HEK293T (cell line): Measurements from ENCODE around the gene ALPP.

Experiments used
- CTCF ChIA-PET: fragments of 350-600 bp; formaldehyde crosslinking; extraction: SDS; loops from one replicate; lab custom pipeline; 2021; ENCODE audit warnings: antibody characterized with exemption, inconsistent platforms; lab: Yijun Ruan, JAX
- POLR2A ChIA-PET: fragments of 350-600 bp; formaldehyde crosslinking; extraction: SDS; loops from one replicate; lab custom pipeline; 2020; ENCODE audit warnings: antibody characterized with exemption, inconsistent platforms; lab: Yijun Ruan, JAX
- DNase-seq: peaks from one replicate; pipeline ENCODE4 v3.0.0; 2012; ENCODE audit warnings: mixed read lengths; ENCODE audit errors: extremely low spot score
- ARNT ChIP-seq: fragments of 450-650 bp; IDR thresholded peaks from 2 replicates; pipeline ENCODE4 v1.6.1; 2017; ENCODE audit warnings: mild to moderate bottlenecking
- BHLHE40 ChIP-seq: fragments of 450-650 bp; IDR thresholded peaks from 2 replicates; pipeline ENCODE4 v1.6.1; 2016; ENCODE audit warnings: mild to moderate bottlenecking, moderate library complexity, borderline replicate concordance
- CTBP1 ChIP-seq: fragments of 450-650 bp; IDR thresholded peaks from 2 replicates; pipeline ENCODE4 v1.6.1; 2016; ENCODE audit warnings: borderline replicate concordance
- ELF4 ChIP-seq: fragments of 450-650 bp; IDR thresholded peaks from 2 replicates; pipeline ENCODE4 v1.6.1; 2017; ENCODE audit warnings: antibody characterized with exemption
- FOXA1 ChIP-seq: fragments of 450-650 bp; IDR thresholded peaks from 2 replicates; pipeline ENCODE4 v1.6.1; 2016; ENCODE audit warnings: mild to moderate bottlenecking
- FOXK2 ChIP-seq: fragments of 450-650 bp; IDR thresholded peaks from 2 replicates; pipeline ENCODE4 v1.6.1; 2016; ENCODE audit warnings: mild to moderate bottlenecking
- FOXM1 ChIP-seq: fragments of 450-650 bp; IDR thresholded peaks from 2 replicates; pipeline ENCODE4 v1.6.1; 2017; ENCODE audit warnings: mild to moderate bottlenecking, borderline replicate concordance
- HDGF ChIP-seq: fragments of 450-650 bp; IDR thresholded peaks from 2 replicates; pipeline ENCODE4 v1.6.1; 2017; ENCODE audit warnings: antibody characterized with exemption, borderline replicate concordance
- L3MBTL2 ChIP-seq: fragments of 450-650 bp; conservative IDR thresholded peaks from 2 replicates; pipeline ENCODE4 v1.6.1; 2016; ENCODE audit warnings: mild to moderate bottlenecking
- LEF1 ChIP-seq: fragments of 450-650 bp; IDR thresholded peaks from 2 replicates; pipeline ENCODE4 v1.6.1; 2017; ENCODE audit warnings: mild to moderate bottlenecking, borderline replicate concordance
- NFRKB ChIP-seq: fragments of 450-650 bp; IDR thresholded peaks from 2 replicates; pipeline ENCODE4 v1.6.1; 2016; ENCODE audit warnings: mild to moderate bottlenecking, moderate library complexity
- SP1 ChIP-seq: fragments of 450-650 bp; IDR thresholded peaks from 2 replicates; pipeline ENCODE4 v1.6.1; 2017
- SUZ12 ChIP-seq: fragments of 450-650 bp; IDR thresholded peaks from 2 replicates; pipeline ENCODE4 v1.6.1; 2016; ENCODE audit warnings: mild to moderate bottlenecking
- TARDBP ChIP-seq: fragments of 450-650 bp; IDR thresholded peaks from 2 replicates; pipeline ENCODE4 v1.6.1; 2016
- ZNF384 ChIP-seq: fragments of 450-650 bp; IDR thresholded peaks from 2 replicates; pipeline ENCODE4 v1.6.1; 2016
- TF ChIP-seq, protein P1 (sequence below): fragments of 450-650 bp; IDR thresholded peaks from 2 replicates; pipeline ENCODE4 v1.6.1; 2016

Gene ALPP

DNA sequence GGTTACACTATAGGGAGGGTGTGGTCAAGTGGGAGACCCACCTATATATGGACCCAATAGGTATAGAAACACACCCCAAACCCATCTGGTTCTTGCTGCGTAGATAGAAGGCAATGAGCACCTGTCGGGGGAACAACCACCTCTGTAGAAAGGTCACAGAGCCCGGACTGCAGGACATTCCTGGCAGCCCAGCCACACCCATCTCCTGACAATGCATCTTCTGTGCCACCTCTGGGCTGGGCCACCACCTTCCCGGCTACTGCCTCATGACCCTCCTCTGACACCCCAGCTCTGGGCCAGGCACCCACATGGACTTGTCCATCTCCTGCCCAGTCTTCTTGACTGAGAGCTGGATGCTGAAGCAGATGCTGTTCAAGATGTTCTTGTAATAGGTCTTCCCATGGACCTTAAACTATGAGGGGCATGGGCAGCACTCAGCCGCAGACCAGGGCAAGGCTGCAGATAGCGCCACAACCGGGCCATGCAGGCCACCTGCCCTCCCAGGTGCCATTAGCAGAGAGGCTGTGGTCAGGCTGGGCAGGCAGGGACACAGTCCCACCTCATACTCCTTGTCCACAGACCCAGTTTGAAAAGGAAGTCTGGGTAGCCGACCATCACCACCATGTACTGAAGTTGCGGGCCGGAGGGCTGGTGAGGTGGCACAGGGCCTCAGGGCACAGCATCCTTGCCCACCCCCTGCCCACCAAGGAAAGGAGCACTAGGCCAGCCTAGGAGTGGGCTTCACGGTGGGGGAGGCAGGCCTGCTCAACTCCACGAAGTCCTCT lies 37.4 kb downstream of the ALPP start:
- ChIA-PET POLR2A (no interaction called here), CTCF (no interaction called here)
- TF ChIP-seq SP1 (no peak), ELF4 (no peak), FOXM1 (no peak), SUZ12 (no peak), FOXK2 (no peak), BHLHE40 (no peak), ZNF384 (no peak), HDGF (no peak), NFRKB (no peak)
- TF ChIP-seq, protein P1, sequence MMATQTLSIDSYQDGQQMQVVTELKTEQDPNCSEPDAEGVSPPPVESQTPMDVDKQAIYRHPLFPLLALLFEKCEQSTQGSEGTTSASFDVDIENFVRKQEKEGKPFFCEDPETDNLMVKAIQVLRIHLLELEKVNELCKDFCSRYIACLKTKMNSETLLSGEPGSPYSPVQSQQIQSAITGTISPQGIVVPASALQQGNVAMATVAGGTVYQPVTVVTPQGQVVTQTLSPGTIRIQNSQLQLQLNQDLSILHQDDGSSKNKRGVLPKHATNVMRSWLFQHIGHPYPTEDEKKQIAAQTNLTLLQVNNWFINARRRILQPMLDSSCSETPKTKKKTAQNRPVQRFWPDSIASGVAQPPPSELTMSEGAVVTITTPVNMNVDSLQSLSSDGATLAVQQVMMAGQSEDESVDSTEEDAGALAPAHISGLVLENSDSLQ = no peak
- no peak for DNase-seq

DNA sequence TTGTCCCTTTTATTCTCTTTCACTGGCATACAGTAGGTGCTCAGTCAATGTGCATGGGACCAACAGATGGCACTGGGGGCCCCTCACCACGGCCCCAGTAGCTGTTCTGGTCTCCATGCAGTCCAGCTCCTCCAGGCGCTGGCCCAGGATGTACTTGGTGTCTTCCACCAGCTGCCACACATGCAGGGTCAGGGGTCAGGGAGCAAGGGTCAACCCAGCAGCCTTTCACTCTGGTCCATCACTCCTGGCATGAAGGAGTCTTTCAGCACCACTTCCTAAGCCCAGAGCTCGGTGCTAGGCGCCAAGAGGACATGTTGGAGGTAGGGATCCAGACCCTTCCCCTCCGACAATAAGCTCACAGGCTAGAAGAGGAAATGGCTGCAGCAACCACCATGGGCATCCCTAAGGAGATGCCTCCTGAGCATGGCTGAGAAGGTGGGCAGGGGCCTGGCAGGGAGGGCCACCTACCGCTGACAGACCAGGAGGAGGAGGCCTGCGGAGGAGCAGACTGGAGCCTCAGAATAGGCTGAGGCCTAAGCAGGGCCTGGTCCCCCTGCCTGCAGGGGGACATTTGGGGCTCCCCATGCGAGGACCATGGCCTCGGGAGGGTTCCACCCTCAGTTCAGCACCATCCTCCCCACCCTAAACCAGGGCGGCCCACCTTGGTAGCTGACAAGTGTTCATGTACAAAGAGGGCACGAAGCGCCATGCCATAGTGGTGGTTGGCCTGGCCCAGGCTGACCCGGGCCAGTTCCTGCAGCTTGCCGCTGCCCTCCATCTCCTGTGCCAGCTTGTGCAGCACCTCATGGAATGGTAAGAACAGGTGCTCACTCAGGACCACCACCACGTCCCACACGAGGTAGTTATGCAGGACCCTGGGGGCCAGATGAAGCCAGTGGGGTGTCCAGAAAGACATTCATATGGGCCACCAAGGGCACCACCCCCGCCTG lies 38.2 kb downstream of the ALPP start:
- TF ChIP-seq NFRKB (no peak), TARDBP (no peak), SP1 (no peak), L3MBTL2 (no peak), SUZ12 (no peak), FOXK2 (no peak), HDGF (no peak)
- CTCF ChIA-PET = interaction anchor here (0.6 to 0.7 kb wide), 2 partner anchors 20 to 22 kb away, joined by 3 read pairs; no protein-coding TSS in a partner anchor
- POLR2A ChIA-PET = no interaction called here
- no peak for DNase-seq

DNA sequence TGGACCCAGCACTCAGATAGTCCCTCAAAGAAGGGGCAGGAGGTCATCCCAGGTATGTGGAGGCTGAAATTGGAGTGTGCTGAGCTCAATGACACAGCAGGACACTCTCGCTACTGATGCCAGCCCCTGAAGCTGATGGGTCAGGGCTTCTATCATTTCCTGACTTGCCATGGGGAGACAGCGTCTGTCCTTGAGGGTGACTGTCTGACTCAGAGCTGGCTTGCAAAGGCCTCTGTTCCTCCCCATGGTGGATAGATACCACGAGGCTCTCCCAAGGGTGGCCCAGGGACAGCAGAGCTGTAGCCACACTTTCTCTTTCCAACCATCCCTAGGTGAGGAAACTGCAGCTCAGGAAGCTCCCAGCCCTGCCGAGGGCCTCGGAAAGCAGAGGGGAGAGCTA lies 38.9 kb downstream of the ALPP start:
- POLR2A ChIA-PET = no interaction called here
- no peak for TF ChIP-seq FOXA1
- CTCF ChIA-PET = interaction anchor here (0.6 kb wide), 1 partner anchor 22 kb away, joined by 3 read pairs; no protein-coding TSS in a partner anchor
- DNase-seq = no peak

DNA sequence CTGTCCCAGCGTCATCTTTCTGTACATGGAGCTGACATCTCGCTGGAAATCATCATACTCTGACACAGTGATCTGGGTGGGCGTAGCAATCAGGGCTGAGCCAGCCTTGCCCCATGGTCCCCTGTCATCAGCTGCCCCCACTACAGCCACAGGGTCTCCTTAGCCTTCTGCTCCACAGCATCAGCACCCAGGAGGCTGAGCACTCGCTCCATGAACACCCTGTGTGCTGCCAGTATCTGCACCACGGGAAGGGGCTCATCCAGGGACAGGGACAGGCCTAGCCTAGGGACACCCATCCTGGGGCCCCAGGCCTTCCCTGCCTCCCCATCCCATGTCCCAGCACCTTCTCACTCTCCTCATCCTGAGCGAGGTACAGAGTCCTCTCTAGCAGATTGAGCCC lies 39.5 kb downstream of the ALPP start:
- DNase-seq = no peak
- TF ChIP-seq NFRKB (no peak), SUZ12 (no peak), FOXM1 (no peak)
- ChIA-PET CTCF (no interaction called here), POLR2A (no interaction called here)

DNA sequence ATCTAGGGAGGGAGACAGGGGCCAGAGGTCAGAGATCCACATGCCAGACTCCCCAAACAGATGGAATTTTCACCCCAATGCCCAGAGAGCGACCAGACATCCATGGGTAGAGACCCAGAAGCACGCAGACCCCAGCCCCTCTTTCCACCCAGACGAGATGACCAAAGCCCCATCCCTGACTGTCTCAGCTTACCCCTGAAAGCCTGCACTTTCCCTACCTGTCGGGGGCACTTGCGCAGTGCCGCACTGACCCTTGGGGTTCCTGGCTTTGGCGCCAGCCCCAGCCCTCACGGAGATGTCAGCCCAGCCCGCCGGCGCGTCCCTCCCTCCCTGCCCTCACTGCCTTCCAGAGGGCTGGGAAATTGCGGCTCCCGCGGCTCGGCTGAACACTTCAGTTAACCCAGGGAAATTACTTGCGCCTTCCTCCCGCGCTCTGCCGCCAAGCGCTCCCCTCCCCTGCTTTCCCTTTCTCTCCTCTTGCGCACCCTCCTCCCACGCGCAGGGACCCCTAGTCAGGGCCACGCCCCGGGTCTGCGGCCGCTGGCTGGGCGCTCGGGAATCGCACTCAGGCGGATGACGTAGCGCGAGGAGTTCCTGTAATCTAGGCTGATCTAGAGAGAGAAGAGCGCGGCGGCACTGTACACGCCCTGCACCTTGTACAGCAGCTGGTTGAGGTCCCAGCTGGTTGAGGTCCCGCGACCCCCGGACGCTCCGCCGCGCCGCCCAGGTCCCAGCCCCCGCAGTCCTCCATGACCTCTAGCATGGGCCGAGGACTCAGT lies 40.1 kb downstream of the ALPP start:
- CTCF ChIA-PET = no interaction called here

DNA sequence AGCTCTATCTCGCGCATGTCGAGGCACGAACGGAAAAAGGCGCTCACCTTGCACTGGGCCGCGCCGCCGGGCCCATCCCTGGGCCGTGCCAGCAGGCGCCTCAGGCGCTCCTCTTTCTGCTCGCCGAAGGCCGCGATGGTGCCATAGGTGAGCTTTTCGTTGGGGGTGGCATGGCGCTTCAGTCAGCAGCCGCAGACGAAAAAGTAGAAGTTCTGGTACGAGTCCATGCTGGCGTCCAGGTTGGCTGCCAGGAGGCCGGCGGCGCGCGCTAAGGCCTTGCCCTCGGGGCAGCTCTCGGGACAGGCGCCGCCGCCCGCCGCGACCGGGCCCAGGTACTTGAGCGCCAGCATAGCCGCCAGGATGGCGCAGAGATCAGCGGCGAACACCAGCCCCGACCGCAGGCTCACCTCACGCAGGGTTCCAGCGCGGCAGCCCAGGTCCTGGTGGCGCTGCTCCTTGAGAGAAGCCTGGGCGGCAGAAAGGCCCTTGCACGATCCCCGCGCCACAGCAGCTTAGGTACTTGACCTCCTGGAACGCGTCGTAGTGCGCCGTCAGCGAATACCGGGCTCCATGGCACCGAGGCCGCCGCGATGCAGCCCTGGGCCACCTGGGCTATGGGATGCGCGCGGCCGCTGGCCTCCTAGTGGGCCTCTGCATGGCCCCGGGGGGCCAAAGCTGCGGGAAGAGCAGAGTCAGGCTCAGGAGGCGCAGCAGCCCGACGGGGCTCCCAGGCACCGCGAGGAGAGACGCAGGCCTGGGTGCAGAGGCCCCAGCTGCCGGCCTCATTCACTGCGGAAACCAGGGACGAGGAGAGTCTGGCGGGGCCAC lies 40.9 kb downstream of the ALPP start:
- TF ChIP-seq, protein P1 = no peak
- TF ChIP-seq FOXM1 (no peak), TARDBP (no peak), HDGF (no peak), FOXK2 (no peak), ELF4 (no peak), CTBP1 (no peak)
- POLR2A ChIA-PET = no interaction called here
- no peak for DNase-seq
- CTCF ChIA-PET = interaction anchor here (0.6 kb wide), 1 partner anchor 832 kb away, joined by 3 read pairs; the partner anchor contains the start of gene ATG16L1

More for the DNA sequence above, 40.1 kb downstream of the ALPP start:
- POLR2A ChIA-PET = no interaction called here
- no peak for TF ChIP-seq FOXM1
- no peak for TF ChIP-seq LEF1
- no peak for TF ChIP-seq ZNF384
- no peak for TF ChIP-seq ELF4
- TF ChIP-seq CTBP1 = no peak
- no peak for TF ChIP-seq NFRKB
- TF ChIP-seq SP1 = no peak
- no peak for TF ChIP-seq BHLHE40
- TF ChIP-seq, protein P1 = no peak
- TF ChIP-seq L3MBTL2 = no peak
- TF ChIP-seq HDGF = no peak
- no peak for TF ChIP-seq FOXK2
- no peak for TF ChIP-seq FOXA1
- TF ChIP-seq TARDBP = no peak
- no peak for TF ChIP-seq SUZ12
- no peak for TF ChIP-seq ARNT
- DNase-seq = no peak
